Transverse colon (tissue), 4 donors: ENCODE data around the gene GLYR1.

Source experiments
- CTCF ChIP-seq, 5 experiments: fragments of 200-600 bp in 3 of 5; fragments of 450-650 bp in 2 of 5; sonication (generic) in 3 of 5; IDR thresholded peaks; 1 replicate in 2 of 5; 2 replicates in 3 of 5; pipeline ENCODE4 v1.5.1; 2016 to 2017; ENCODE audit warnings: antibody characterized with exemption in 5 of 5, inconsistent platforms in 3 of 5, mild to moderate bottlenecking in 2 of 5, moderate library complexity in 1 of 5
- POLR2AphosphoS5 ChIP-seq, 3 donors: sonication (generic); formaldehyde crosslinking; IDR thresholded peaks; one replicate each; pipeline ENCODE4 v1.6.1; 2016; ENCODE audit warnings: antibody characterized with exemption in 3 of 3

GRCh38 chr16:4811242-4811641 is 35.8 kb downstream of the GLYR1 start:
- no peak for TF ChIP-seq CTCF (IDR thresholded peaks at IDR 0.05)
- no peak for TF ChIP-seq POLR2AphosphoS5 (IDR thresholded peaks at IDR 0.05)
